Lower lobe of right lung (tissue), 2 donors: ENCODE measurements around the gene SCNN1G. TPM values are rescaled to one million over a fixed set of nuclear protein-coding genes. Genes with fewer than 3 reads are reported as not detected.
A peak's percentile ranks its signal among the peaks of the same experiment; 100 is the strongest.

Experiments used
- ATAC-seq, 2 donors: fragments of 200-7000 bp; cut with Tn5 transposase; one replicate each; pipeline ENCODE4 v1.9.1; 2020 to 2022; ENCODE audit warnings: mild to moderate bottlenecking in 2 of 2, moderate library complexity in 2 of 2
- DNase-seq: peaks from one replicate; pipeline ENCODE4 v3.0.0-alpha.2; 2020
- H3K27ac ChIP-seq: fragments of 200-600 bp; one replicate; pipeline ENCODE4 v1.8.0; 2022
- H3K27me3 ChIP-seq: fragments of 200-600 bp; one replicate; pipeline ENCODE4 v1.8.0; 2022; ENCODE audit warnings: low read depth
- H3K36me3 ChIP-seq: fragments of 200-600 bp; one replicate; pipeline ENCODE4 v1.8.0; 2022; ENCODE audit warnings: mild to moderate bottlenecking
- H3K4me1 ChIP-seq: fragments of 200-600 bp; one replicate; pipeline ENCODE4 v1.8.0; 2022
- H3K4me3 ChIP-seq: fragments of 200-600 bp; one replicate; pipeline ENCODE4 v1.8.0; 2022; ENCODE audit warnings: mild to moderate bottlenecking
- H3K9me3 ChIP-seq: fragments of 200-600 bp; one replicate; pipeline ENCODE4 v1.8.0; 2022
- intact Hi-C: fragments of 100-400 bp; cut with DNase I; formaldehyde crosslinking; loops from one replicate; pipeline ENCODE4 v1.11.0; 2022
- total RNA-seq: library from RNA; stranded (reverse); fragmentation: NEBNext Ultra II Directional; extraction: Animal tissue kit (Norgen Biotek cat#: 25700); gene quantifications from one replicate; pipeline ENCODE4 v1.2.1, GENCODE V29; 2021
- TF ChIP-seq, protein P1 (sequence below): fragments of 200-600 bp; IDR thresholded peaks from one replicate; pipeline ENCODE4 v1.8.0; 2022; ENCODE audit warnings: antibody characterized with exemption, mild to moderate bottlenecking
- donor health status: DM: no; HTN: yes; CAD: no; lungs with severe emphysema.

Gene SCNN1G
- total RNA-seq, 1 donor from 2014 or later = 7.6 TPM

DNA sequence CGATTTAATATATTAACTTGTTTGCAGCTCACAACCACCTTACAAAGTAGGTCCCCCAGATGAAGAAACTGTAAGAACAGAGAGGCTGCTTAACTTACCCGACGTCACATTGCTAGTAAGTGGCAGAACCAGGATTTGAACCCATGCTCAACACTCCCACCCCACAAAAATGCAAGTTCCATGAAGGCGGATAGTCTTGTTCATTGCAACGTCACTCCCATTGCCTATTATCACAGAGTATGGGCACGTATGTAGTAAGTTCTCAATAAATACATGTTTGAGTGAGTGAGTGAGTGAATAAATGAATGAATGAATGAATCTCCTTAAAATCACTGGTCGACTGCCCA, 34.4 kb upstream of the SCNN1G start:
- H3K36me3 ChIP-seq = no peaks in the 10 kb centered on the region
- no peak for DNase-seq
- TF ChIP-seq, protein P1, sequence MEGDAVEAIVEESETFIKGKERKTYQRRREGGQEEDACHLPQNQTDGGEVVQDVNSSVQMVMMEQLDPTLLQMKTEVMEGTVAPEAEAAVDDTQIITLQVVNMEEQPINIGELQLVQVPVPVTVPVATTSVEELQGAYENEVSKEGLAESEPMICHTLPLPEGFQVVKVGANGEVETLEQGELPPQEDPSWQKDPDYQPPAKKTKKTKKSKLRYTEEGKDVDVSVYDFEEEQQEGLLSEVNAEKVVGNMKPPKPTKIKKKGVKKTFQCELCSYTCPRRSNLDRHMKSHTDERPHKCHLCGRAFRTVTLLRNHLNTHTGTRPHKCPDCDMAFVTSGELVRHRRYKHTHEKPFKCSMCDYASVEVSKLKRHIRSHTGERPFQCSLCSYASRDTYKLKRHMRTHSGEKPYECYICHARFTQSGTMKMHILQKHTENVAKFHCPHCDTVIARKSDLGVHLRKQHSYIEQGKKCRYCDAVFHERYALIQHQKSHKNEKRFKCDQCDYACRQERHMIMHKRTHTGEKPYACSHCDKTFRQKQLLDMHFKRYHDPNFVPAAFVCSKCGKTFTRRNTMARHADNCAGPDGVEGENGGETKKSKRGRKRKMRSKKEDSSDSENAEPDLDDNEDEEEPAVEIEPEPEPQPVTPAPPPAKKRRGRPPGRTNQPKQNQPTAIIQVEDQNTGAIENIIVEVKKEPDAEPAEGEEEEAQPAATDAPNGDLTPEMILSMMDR = no peak
- H3K27me3 ChIP-seq = no peaks in the 10 kb centered on the region
- H3K4me1 ChIP-seq = peaks cover 41% of the 10 kb centered on the region
- no peak for ATAC-seq
- H3K4me3 ChIP-seq = peak overlapping the region; percentile 86
- intact Hi-C loops = no loop called here
- H3K27ac ChIP-seq = peak overlapping the region; percentile 77
- no peaks in the 10 kb centered on the region for H3K9me3 ChIP-seq

- TF ChIP-seq, protein P1 = no peak
- Histone ChIP-seq H3K9me3 (no peaks in the 10 kb centered on the region), H3K36me3 (no peaks in the 10 kb centered on the region), H3K27me3 (no peaks in the 10 kb centered on the region), H3K4me3 (peak overlapping the region; percentile 86), H3K27ac (peak overlapping the region; percentile 77), H3K4me1 (peaks cover 41% of the 10 kb centered on the region)
- ATAC-seq (peak; percentile 67 to 75), DNase-seq (peak; percentile 85)
- intact Hi-C loops = no loop called here
These were observed 33.9 kb upstream of the SCNN1G start for GRCh38 chr16:23148513-23149266.

DNA sequence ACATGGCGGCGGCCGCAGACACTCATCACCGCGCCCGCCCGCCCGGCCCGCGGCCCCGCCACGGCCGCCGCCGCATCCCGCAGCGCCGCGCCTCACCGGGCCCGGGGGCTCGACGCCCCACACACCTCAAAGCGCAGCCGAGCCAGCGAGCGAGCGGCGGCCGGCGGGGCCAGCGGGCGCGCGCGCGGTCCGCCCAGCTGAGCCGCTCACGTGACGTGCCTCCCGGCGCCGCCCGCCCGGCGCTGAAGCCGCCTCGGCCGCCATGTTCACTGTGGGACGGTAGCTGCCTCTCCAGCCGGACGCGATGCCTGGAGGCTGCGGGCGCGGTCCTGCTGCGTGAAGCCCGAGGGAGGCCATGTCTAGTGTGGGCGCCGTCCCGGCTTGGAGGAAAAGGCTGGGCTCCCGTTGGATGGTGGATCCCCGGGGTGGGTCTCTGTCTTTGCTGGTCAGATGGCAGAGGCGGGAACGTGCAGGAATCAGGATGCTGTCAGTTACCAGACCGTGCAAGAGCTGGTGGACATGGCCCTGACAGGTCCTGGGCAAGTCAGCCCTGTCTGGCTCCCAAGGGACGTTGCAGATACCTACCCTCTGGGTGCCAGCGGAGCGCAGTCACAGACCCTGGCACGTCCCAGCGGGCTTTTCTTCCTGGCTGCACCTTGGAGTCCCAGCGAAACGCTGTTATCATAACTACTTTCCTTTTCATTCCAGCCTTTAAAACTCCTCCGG, 33.1 kb upstream of the SCNN1G start, which contains the start of gene USP31:
USP31 (minus strand) TSS at position 186 of the 726 bp plus-strand sequence; CDS start at position 4, 182 bp downstream.
- no peaks in the 10 kb centered on the region for H3K27me3 ChIP-seq
- peak within 1 kb of the TSS; percentile 77 for H3K27ac ChIP-seq
- intact Hi-C loops = no loop called here
- no peaks in the 10 kb centered on the region for H3K9me3 ChIP-seq
- H3K36me3 ChIP-seq = no peaks in the 10 kb centered on the region
- H3K4me1 ChIP-seq = peaks cover 41% of the 10 kb centered on the region
- TF ChIP-seq, protein P1 = no peak
- H3K4me3 ChIP-seq = peak within 1 kb of the TSS; percentile 86
- ATAC-seq = peak; percentile 99 to 100
- peak; percentile 96 for DNase-seq

- Histone ChIP-seq H3K36me3 (no peaks in the 10 kb centered on the region), H3K27ac (peak overlapping the region; percentile 51), H3K9me3 (no peaks in the 10 kb centered on the region), H3K27me3 (no peaks in the 10 kb centered on the region), H3K4me3 (peak overlapping the region; percentile 64), H3K4me1 (peaks cover 37% of the 10 kb centered on the region)
- ATAC-seq (no peak), DNase-seq (no peak)
- TF ChIP-seq, protein P1 = no peak
- intact Hi-C loops = no loop called here
These were observed 32.6 kb upstream of the SCNN1G start for GRCh38 chr16:23149993-23150364.

GRCh38 chr16:23152386-23153178, 30.0 kb upstream of the SCNN1G start:
- peaks cover 12% of the 10 kb centered on the region for H3K4me1 ChIP-seq
- H3K4me3 ChIP-seq = no peak overlapping the region
- no peaks in the 10 kb centered on the region for H3K36me3 ChIP-seq
- ATAC-seq (no peak), DNase-seq (no peak)
- no peaks in the 10 kb centered on the region for H3K9me3 ChIP-seq
- intact Hi-C loops = no loop called here
- TF ChIP-seq, protein P1 = no peak
- no peaks in the 10 kb centered on the region for H3K27me3 ChIP-seq
- H3K27ac ChIP-seq = no peak overlapping the region
